Tibial artery (tissue), 4 donors: ENCODE results near the gene PBRM1.

ENCODE experiments used
- DNase-seq, 2 donors: peaks; one replicate each; pipeline ENCODE4 v3.0.0-alpha.2; 2019
- H3K27ac ChIP-seq, 2 donors: fragments of 200-600 bp; sonication (generic) in 1 of 2; 1 replicate in 1 of 2; 2 replicates in 1 of 2; pipeline ENCODE4 v1.5.1; 2018 to 2019; ENCODE audit warnings: mild to moderate bottlenecking in 1 of 2
- H3K27me3 ChIP-seq, 2 donors: fragments of 200-600 bp; sonication (generic) in 1 of 2; one replicate each; pipeline versions ENCODE4 v1.5.1 to v1.6.0; 2016 to 2019
- H3K36me3 ChIP-seq, 3 donors: fragments of 200-600 bp; sonication (generic) in 2 of 3; one replicate each; pipeline ENCODE4 v1.5.1; 2016 to 2019; ENCODE audit warnings: mild to moderate bottlenecking in 2 of 3
- H3K4me1 ChIP-seq, 4 donors: fragments of 200-600 bp; sonication (generic) in 2 of 4; 1 replicate in 3 of 4; 2 replicates in 1 of 4; pipeline ENCODE4 v1.5.1; 2016 to 2019
- H3K4me3 ChIP-seq, 2 donors: fragments of 200-600 bp; sonication (generic) in 1 of 2; 1 replicate in 1 of 2; 2 replicates in 1 of 2; pipeline ENCODE4 v1.5.1; 2018 to 2019; ENCODE audit warnings: mild to moderate bottlenecking in 2 of 2
- H3K9me3 ChIP-seq, 3 donors: fragments of 200-600 bp; sonication (generic) in 1 of 3; one replicate each; pipeline ENCODE4 v1.5.1; 2016 to 2019
- intact Hi-C: fragments of 100-400 bp; cut with DNase I; formaldehyde crosslinking; loops from one replicate; pipeline ENCODE4 v1.15.0; 2023; ENCODE audit warnings: low total_unique reads
- TF ChIP-seq, protein P1 (sequence below), 2 experiments: fragments of 200-600 bp in 1 of 2; fragments of 450-650 bp in 1 of 2; IDR thresholded peaks; one replicate each; pipeline ENCODE4 v1.5.1; 2017 to 2019; ENCODE audit warnings: antibody characterized with exemption in 2 of 2, mild to moderate bottlenecking in 1 of 2, moderate library complexity in 1 of 2

The PBRM1 gene

DNA sequence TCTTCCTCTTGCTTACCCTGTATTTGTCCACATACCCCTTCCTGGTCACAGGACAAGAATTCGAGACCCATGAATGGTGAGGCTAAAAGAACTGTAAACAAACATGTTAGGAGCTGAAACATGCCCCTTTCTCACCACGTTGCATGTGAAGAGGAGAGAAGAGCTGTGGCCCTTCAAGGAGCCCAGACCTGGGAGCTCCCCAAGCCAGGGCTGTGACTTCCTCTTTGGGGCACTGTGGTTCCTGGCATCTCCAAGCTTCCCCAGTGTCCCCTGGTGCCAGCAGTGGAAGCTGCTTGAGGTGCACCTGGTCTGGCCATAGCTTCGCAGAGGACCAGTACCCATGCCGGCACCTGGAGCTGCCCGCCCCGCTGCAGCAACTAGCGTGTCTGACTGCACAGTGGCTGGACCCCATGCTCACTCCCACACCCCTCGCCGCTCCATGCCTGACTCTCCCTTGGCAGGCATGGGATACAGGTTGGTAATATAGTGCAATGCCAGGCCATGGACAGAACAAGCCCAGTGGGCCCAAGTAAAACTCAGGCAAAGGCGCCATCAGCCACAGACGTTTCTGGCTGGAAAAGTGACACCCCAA lies 30.1 kb upstream of the PBRM1 start:
- DNase-seq = no peak
- no peak overlapping the region for H3K27ac ChIP-seq
- no peaks in the 10 kb centered on the region for H3K27me3 ChIP-seq
- intact Hi-C loops = no loop called here
- H3K4me3 ChIP-seq = no peak overlapping the region
- peaks cover 19 to 28% (median 25%) of the 10 kb centered on the region in 3 donors for H3K36me3 ChIP-seq
- H3K4me1 ChIP-seq = peaks cover 0 to 3% (median 0%) of the 10 kb centered on the region in 4 donors
- TF ChIP-seq, protein P1, sequence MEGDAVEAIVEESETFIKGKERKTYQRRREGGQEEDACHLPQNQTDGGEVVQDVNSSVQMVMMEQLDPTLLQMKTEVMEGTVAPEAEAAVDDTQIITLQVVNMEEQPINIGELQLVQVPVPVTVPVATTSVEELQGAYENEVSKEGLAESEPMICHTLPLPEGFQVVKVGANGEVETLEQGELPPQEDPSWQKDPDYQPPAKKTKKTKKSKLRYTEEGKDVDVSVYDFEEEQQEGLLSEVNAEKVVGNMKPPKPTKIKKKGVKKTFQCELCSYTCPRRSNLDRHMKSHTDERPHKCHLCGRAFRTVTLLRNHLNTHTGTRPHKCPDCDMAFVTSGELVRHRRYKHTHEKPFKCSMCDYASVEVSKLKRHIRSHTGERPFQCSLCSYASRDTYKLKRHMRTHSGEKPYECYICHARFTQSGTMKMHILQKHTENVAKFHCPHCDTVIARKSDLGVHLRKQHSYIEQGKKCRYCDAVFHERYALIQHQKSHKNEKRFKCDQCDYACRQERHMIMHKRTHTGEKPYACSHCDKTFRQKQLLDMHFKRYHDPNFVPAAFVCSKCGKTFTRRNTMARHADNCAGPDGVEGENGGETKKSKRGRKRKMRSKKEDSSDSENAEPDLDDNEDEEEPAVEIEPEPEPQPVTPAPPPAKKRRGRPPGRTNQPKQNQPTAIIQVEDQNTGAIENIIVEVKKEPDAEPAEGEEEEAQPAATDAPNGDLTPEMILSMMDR (IDR thresholded peaks at IDR 0.05) = no peak
- H3K9me3 ChIP-seq = no peaks in the 10 kb centered on the region

GRCh38 chr3:52714335-52715302 lies 28.9 kb upstream of the PBRM1 start:
- Histone ChIP-seq H3K36me3 (peaks cover 15 to 31% (median 15%) of the 10 kb centered on the region in 3 donors), H3K4me1 (peaks cover 0 to 3% (median 0%) of the 10 kb centered on the region in 4 donors), H3K9me3 (no peaks in the 10 kb centered on the region), H3K27ac (no peak overlapping the region), H3K4me3 (no peak overlapping the region), H3K27me3 (no peaks in the 10 kb centered on the region)
- TF ChIP-seq, protein P1 (IDR thresholded peaks at IDR 0.05) = no peak
- intact Hi-C loops = no loop called here
- DNase-seq = no peak

- no peak for DNase-seq
- no peak overlapping the region for H3K27ac ChIP-seq
- no peaks in the 10 kb centered on the region for H3K9me3 ChIP-seq
- TF ChIP-seq, protein P1 (IDR thresholded peaks at IDR 0.05) = no peak
- peaks cover 0 to 7% (median 4%) of the 10 kb centered on the region in 4 donors for H3K4me1 ChIP-seq
- H3K36me3 ChIP-seq = peaks cover 15 to 30% (median 23%) of the 10 kb centered on the region in 3 donors
- no peak overlapping the region for H3K4me3 ChIP-seq
- no peaks in the 10 kb centered on the region for H3K27me3 ChIP-seq
- intact Hi-C loops = no loop called here
Measured at GRCh38 chr3:52712291-52713212, 26.8 kb upstream of the PBRM1 start.

GRCh38 chr3:52710512-52710911 lies 24.8 kb upstream of the PBRM1 start:
- TF ChIP-seq, protein P1 (IDR thresholded peaks at IDR 0.05) = no peak
- peaks cover 15 to 24% (median 18%) of the 10 kb centered on the region in 3 donors for H3K36me3 ChIP-seq
- H3K27me3 ChIP-seq = no peaks in the 10 kb centered on the region
- H3K4me1 ChIP-seq = peaks cover 0 to 19% (median 15%) of the 10 kb centered on the region in 4 donors
- no peaks in the 10 kb centered on the region for H3K9me3 ChIP-seq
- H3K4me3 ChIP-seq = no peak overlapping the region
- no peak for DNase-seq
- no peak overlapping the region for H3K27ac ChIP-seq
- intact Hi-C loops = no loop called here

DNA sequence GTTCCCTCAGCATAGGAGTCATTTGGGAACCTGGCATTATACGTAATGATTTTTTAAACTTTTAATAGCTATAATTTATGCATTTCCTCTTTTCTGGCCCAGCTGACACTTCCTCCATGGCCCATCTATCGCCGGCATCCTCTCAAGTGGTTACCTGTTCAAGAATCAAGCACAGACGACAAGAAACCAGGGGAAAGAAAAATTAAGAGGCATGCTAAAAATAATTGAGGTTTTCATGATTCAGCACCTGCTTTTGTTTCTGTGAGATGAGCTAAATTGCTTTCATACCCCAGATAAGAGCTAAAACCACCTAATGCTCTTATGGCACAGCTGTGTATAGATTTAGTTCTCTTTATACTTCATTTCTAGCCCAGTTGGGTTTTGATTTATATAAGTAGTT lies 21.9 kb upstream of the PBRM1 start:
- no peak overlapping the region for H3K27ac ChIP-seq

More for the DNA sequence above, 21.9 kb upstream of the PBRM1 start:
- peak overlapping the region in 1 of 2 donors; percentile 76 for H3K4me3 ChIP-seq
- intact Hi-C loops = no loop called here
- no peak for DNase-seq
- peaks cover 0 to 40% (median 32%) of the 10 kb centered on the region in 4 donors for H3K4me1 ChIP-seq
- H3K9me3 ChIP-seq = no peaks in the 10 kb centered on the region
- TF ChIP-seq, protein P1 (IDR thresholded peaks at IDR 0.05) = no peak
- no peaks in the 10 kb centered on the region for H3K27me3 ChIP-seq
- peaks cover 15 to 22% (median 18%) of the 10 kb centered on the region in 3 donors for H3K36me3 ChIP-seq
